A549 (cell line): ENCODE measurements around the gene SNRPA. TPM values are rescaled to one million over a fixed set of nuclear protein-coding genes. Genes with fewer than 3 reads are reported as not detected.

Experiments used
- ATAC-seq, 2 experiments: fragments of 200-7000 bp in 1 of 2; fragments of >200 bp in 1 of 2; cut with Nextera tagmentation in 1 of 2; cut with Tn5 transposase in 1 of 2; 3 replicates each; pipeline versions ENCODE4 v1.8.0 to v1.9.1; 2018 to 2020; ENCODE audit warnings: mild to moderate bottlenecking in 1 of 2, moderate library complexity in 1 of 2
- CTCF ChIA-PET: fragments of 300-600 bp; sonication (Branson Sonifier 250); formaldehyde crosslinking; extraction: SDS; loops from one replicate; lab custom pipeline; 2021; ENCODE audit warnings: antibody characterized with exemption, inconsistent platforms; lab: Yijun Ruan, JAX
- POLR2A ChIA-PET: fragments of 350-600 bp; formaldehyde crosslinking; extraction: SDS; loops from one replicate; lab custom pipeline; 2021; ENCODE audit warnings: antibody characterized with exemption, inconsistent platforms; lab: Yijun Ruan, JAX
- DNase-seq, 2 experiments: peaks; one replicate each; pipeline versions ENCODE4 v3.0.0 to v3.0.0-alpha.2; 2011 to 2016; ENCODE audit warnings: low read depth in 1 of 2, low spot score in 1 of 2
- FAIRE-seq: peaks from 2 replicates; lab custom pipeline; 2011; peaks lifted over from hg19 to GRCh38; lab: Jason Lieb, UNC
- H3K27ac ChIP-seq, 2 experiments: fragments of >200 bp; sonication (Bioruptor Twin); formaldehyde crosslinking; 3 replicates each; pipeline ENCODE4 v1.5.1; 2016 to 2017
- H3K4me1 ChIP-seq: fragments of >200 bp; sonication (Bioruptor Twin); formaldehyde crosslinking; 3 replicates; pipeline ENCODE4 v1.6.1; 2016
- H3K4me2 ChIP-seq: fragments of >200 bp; sonication (Bioruptor Twin); formaldehyde crosslinking; 3 replicates; pipeline ENCODE4 v1.6.1; 2016
- H3K4me3 ChIP-seq: fragments of >200 bp; sonication (Bioruptor Twin); formaldehyde crosslinking; 3 replicates; pipeline ENCODE4 v1.5.1; 2016
- H3K9me3 ChIP-seq: fragments of >200 bp; sonication (Bioruptor Twin); formaldehyde crosslinking; 3 replicates; pipeline ENCODE4 v1.6.1; 2016
- ATOH8 ChIP-seq: fragments of 250-450 bp; sonication (Bioruptor Pico); IDR thresholded peaks from 2 replicates; pipeline ENCODE4 v1.5.0; 2020; ENCODE audit warnings: low read depth, mild to moderate bottlenecking, moderate library complexity
- BHLHE40 ChIP-seq: IDR thresholded peaks from 2 replicates; pipeline ENCODE4 v1.6.1; 2012; ENCODE audit warnings: low read depth, low read length, inconsistent platforms
- ELK1 ChIP-seq: fragments of 150-350 bp; IDR thresholded peaks from 2 replicates; pipeline ENCODE4 v1.6.1; 2014; ENCODE audit warnings: low read depth, mild to moderate bottlenecking, low read length
- FOXS1 ChIP-seq: fragments of 250-450 bp; sonication (Bioruptor Pico); IDR thresholded peaks from 2 replicates; pipeline ENCODE4 v1.5.0; 2020; ENCODE audit warnings: mild to moderate bottlenecking, moderate library complexity
- HOXA7 ChIP-seq: fragments of 250-450 bp; sonication (Bioruptor Pico); IDR thresholded peaks from 2 replicates; pipeline ENCODE4 v1.5.0; 2020; ENCODE audit warnings: mild to moderate bottlenecking, moderate library complexity
- HOXB13 ChIP-seq: fragments of 250-450 bp; sonication (Bioruptor Pico); IDR thresholded peaks from 2 replicates; pipeline ENCODE4 v1.5.0; 2020; ENCODE audit warnings: low read depth, mild to moderate bottlenecking, moderate library complexity
- JUN ChIP-seq, 2 experiments: fragments of >200 bp; sonication (Bioruptor Twin); formaldehyde crosslinking; IDR thresholded peaks; 2 replicates in 1 of 2; 3 replicates in 1 of 2; pipeline ENCODE4 v1.6.1; 2016 to 2017
- JUNB ChIP-seq: fragments of >200 bp; sonication (Bioruptor Twin); formaldehyde crosslinking; IDR thresholded peaks from 2 replicates; pipeline ENCODE4 v1.6.1; 2016
- KDM1A ChIP-seq: fragments of 200-600 bp; sonication (generic); IDR thresholded peaks from 2 replicates; pipeline ENCODE4 v1.6.1; 2016; ENCODE audit warnings: low read depth, mild to moderate bottlenecking
- KDM5A ChIP-seq: fragments of 200-600 bp; sonication (generic); IDR thresholded peaks from 2 replicates; pipeline ENCODE4 v1.6.1; 2016; ENCODE audit warnings: antibody characterized with exemption, mild to moderate bottlenecking
- MAFK ChIP-seq: fragments of 450-650 bp; IDR thresholded peaks from 2 replicates; pipeline ENCODE4 v1.6.1; 2014; ENCODE audit not compliant: partially characterized antibody
- MAZ ChIP-seq: fragments of 150-350 bp; IDR thresholded peaks from 2 replicates; pipeline ENCODE4 v1.6.1; 2014; ENCODE audit warnings: antibody characterized with exemption, low read depth, low read length, borderline replicate concordance
- NFE2L2 ChIP-seq: fragments of 150-350 bp; conservative IDR thresholded peaks from 2 replicates; pipeline ENCODE4 v1.6.1; 2014; ENCODE audit warnings: low read length
- POLR2AphosphoS2 ChIP-seq: conservative IDR thresholded peaks from 2 replicates; pipeline ENCODE4 v1.6.1; 2012; ENCODE audit warnings: low read length, improper control_type of control experiment, inconsistent platforms
- RCOR1 ChIP-seq: fragments of 150-350 bp; IDR thresholded peaks from 2 replicates; pipeline ENCODE4 v1.6.1; 2014; ENCODE audit warnings: antibody characterized with exemption, low read length, low read depth
- REST ChIP-seq: fragments of 200-600 bp; sonication (generic); IDR thresholded peaks from 2 replicates; pipeline ENCODE4 v1.6.1; 2016; ENCODE audit warnings: antibody characterized with exemption, mild to moderate bottlenecking, moderate library complexity
- RNF2 ChIP-seq: fragments of 200-600 bp; sonication (generic); IDR thresholded peaks from 2 replicates; pipeline ENCODE4 v1.6.1; 2016; ENCODE audit warnings: low read depth, mild to moderate bottlenecking, antibody characterized with exemption, moderate library complexity, borderline replicate concordance
- SREBF2 ChIP-seq: fragments of 450-650 bp; IDR thresholded peaks from 2 replicates; pipeline ENCODE4 v1.6.1; 2014; ENCODE audit warnings: mild to moderate bottlenecking, moderate library complexity
- TP53 ChIP-seq: fragments of 250-450 bp; sonication (Bioruptor Pico); IDR thresholded peaks from 2 replicates; pipeline ENCODE4 v1.5.0; 2021; ENCODE audit warnings: mild to moderate bottlenecking, moderate library complexity
- USF2 ChIP-seq: fragments of 450-650 bp; IDR thresholded peaks from 2 replicates; pipeline ENCODE4 v1.6.1; 2014; ENCODE audit warnings: antibody characterized with exemption
- ZNF302 ChIP-seq: fragments of 250-450 bp; sonication (Bioruptor Pico); IDR thresholded peaks from 2 replicates; pipeline ENCODE4 v1.9.0; 2021; ENCODE audit warnings: inconsistent platforms, mild to moderate bottlenecking, moderate library complexity
- ZSCAN20 ChIP-seq: fragments of 250-450 bp; sonication (Bioruptor Pico); IDR thresholded peaks from 2 replicates; pipeline ENCODE4 v1.8.0; 2022; ENCODE audit warnings: mild to moderate bottlenecking, moderate library complexity
- WGBS: methylation state at CpG from one replicate; pipeline ENCODE4 v1.1.6; 2017; ENCODE audit errors: missing lambda C conversion rate; 5-methylcytosine and 5-hydroxymethylcytosine counted together
- polyA plus RNA-seq, 4 experiments: library from polyadenylated mRNA; depleted of rRNA in 3 of 4; stranded (reverse); fragments of >200 nt; fragmentation: RNase III in 1 of 4; extraction: RNeasy Plus Mini Kit Qiagen cat#74134 plus additional on column Dnase treatment in 1 of 4; gene quantifications; 2 replicates in 3 of 4; 3 replicates in 1 of 4; pipeline ENCODE4 v1.2.3, GENCODE V29; 2011 to 2017

The SNRPA gene
- polyA plus RNA-seq, 2 of the 4 experiments (the other 2 are of a cell fraction), result 141 to 236 TPM

GRCh38 chr19:40775632-40776022 is 24.6 kb downstream of the SNRPA start:
- ATAC-seq, result no peak
- Histone ChIP-seq H3K27ac (no peak overlapping the region), H3K4me2 (no peak overlapping the region), H3K4me3 (no peak overlapping the region)
- TF ChIP-seq SREBF2, result no peak
- TF ChIP-seq FOXS1 (CRISPR knock-in tag), result no peak
- TF ChIP-seq USF2, result no peak
- no peak for TF ChIP-seq BHLHE40
- no peak for TF ChIP-seq MAFK
- TF ChIP-seq POLR2AphosphoS2, result no peak
- TF ChIP-seq RNF2, result no peak
- no peak for TF ChIP-seq ZNF302 (CRISPR knock-in tag)
- no peak for TF ChIP-seq MAZ
- no peak for TF ChIP-seq HOXB13
- no peak for TF ChIP-seq KDM5A
- TF ChIP-seq JUNB, result no peak
- TF ChIP-seq HOXA7 (CRISPR knock-in tag), result no peak
- TF ChIP-seq, all 56 proteins: peak for 0
- DNase-seq, result no peak
- Histone ChIP-seq H3K9me3 (peaks cover 2% of the 10 kb centered on the region; the same call in 1 of the 3 replicates), H3K4me1 (peaks cover 14% of the 10 kb centered on the region)
- POLR2A ChIA-PET, result no interaction called here
- no peak for FAIRE-seq
- WGBS, result 88% methylated on average over 10 of the region's 10 CpGs
- CTCF ChIA-PET, result interaction anchor here (0.6 to 6.5 kb wide), 5 partner anchors 18 to 576 kb away, joined by 3 to 65 read pairs (median 16); partner anchors contain the start of gene EGLN2

- 74% methylated on average over 7 of the region's 7 CpGs for WGBS
- POLR2A ChIA-PET, result interaction anchor here (3.1 kb wide), 1 partner anchor 27 kb away, joined by 94 read pairs; the partner anchor contains the start of genes ACTMAP and SNRPA
- no peak for ATAC-seq
- Histone ChIP-seq H3K9me3 (no peaks in the 10 kb centered on the region), H3K4me2 (peak overlapping the region; percentile 75), H3K4me3 (no peak overlapping the region), H3K4me1 (peaks cover 14% of the 10 kb centered on the region), H3K27ac (peak overlapping the region in 1 of 2 experiments; percentile 87; a peak in 3 of 6 replicates)
- no peak for FAIRE-seq
- TF ChIP-seq ATOH8 (no peak), RCOR1 (no peak), ZSCAN20 (CRISPR knock-in tag) (no peak), REST (no peak)
- CTCF ChIA-PET, result interaction anchor here (1.5 to 6.5 kb wide), 5 partner anchors 17 to 113 kb away, joined by 6 to 65 read pairs (median 16); partner anchors contain the start of gene EGLN2
- DNase-seq, result no peak
These were observed 25.4 kb downstream of the SNRPA start for GRCh38 chr19:40776364-40776763.

GRCh38 chr19:40776932-40777644 is 26.1 kb downstream of the SNRPA start:
- POLR2A ChIA-PET, result interaction anchor here (0.5 to 3.1 kb wide), 37 partner anchors 8 to 807 kb away, joined by 3 to 94 read pairs (median 6); partner anchors contain the start of genes ACTMAP, B9D2, BLVRB and COQ8B
- ATAC-seq (peak; percentile 73 to 85), FAIRE-seq (peak; percentile 91), DNase-seq (peak; percentile 97 to 99)
- Histone ChIP-seq H3K4me1 (peaks cover 14% of the 10 kb centered on the region), H3K9me3 (no peaks in the 10 kb centered on the region), H3K4me3 (peak overlapping the region; percentile 52), H3K27ac (peak overlapping the region; percentile 82 to 87), H3K4me2 (peak overlapping the region; percentile 75)
- CTCF ChIA-PET, result interaction anchor here (0.6 to 6.5 kb wide), 11 partner anchors 10 to 143 kb away, joined by 3 to 65 read pairs (median 5); partner anchors contain the start of gene EGLN2
- 23% methylated on average over 13 of the region's 13 CpGs for WGBS
- TF ChIP-seq NFE2L2 (no peak), RCOR1 (no peak), TP53 (peak; percentile 42; the same call in 1 of the 2 replicates), JUN (IDR thresholded peaks at IDR 0.05) (peak in 1 of 2 experiments; percentile 8; a peak in 1 of 5 replicates), MAZ (no peak), BHLHE40 (no peak), KDM1A (peak; percentile 96), ELK1 (no peak), SREBF2 (no peak)
